K562 (cell line): Measurements from ENCODE around the gene GLB1L2. TPM values are rescaled to one million over a fixed set of nuclear protein-coding genes. Genes with fewer than 3 reads are reported as not detected.

ENCODE experiments used
- DACH1 ChIP-seq: fragments of 450-650 bp; IDR thresholded peaks from 2 replicates; pipeline ENCODE4 v1.6.1; 2018; ENCODE audit not compliant: partially characterized antibody
- MAFG ChIP-seq: fragments of 450-650 bp; conservative IDR thresholded peaks from 2 replicates; pipeline ENCODE4 v1.6.1; 2016; ENCODE audit warnings: missing genetic modification characterization, missing compliant biosample characterization
- MCM7 ChIP-seq, 2 experiments: fragments of 450-650 bp; IDR thresholded peaks; 2 replicates each; pipeline ENCODE4 v1.6.1; 2016 to 2018
- PRMT5 ChIP-seq: sonication (generic); formaldehyde crosslinking; IDR thresholded peaks from 2 replicates; pipeline ENCODE4 v1.5.0; 2020; ENCODE audit warnings: missing genetic modification reagents
- RBM25 ChIP-seq: fragments of 200-400 bp; formaldehyde crosslinking; IDR thresholded peaks from 2 replicates; pipeline ENCODE4 v1.6.1; 2018; ENCODE audit warnings: low read length, low read depth, moderate library complexity; ENCODE audit not compliant: severe bottlenecking
- RFX5 ChIP-seq: IDR thresholded peaks from 2 replicates; pipeline ENCODE4 v1.6.1; 2011; ENCODE audit warnings: low read depth, mild to moderate bottlenecking, improper control_type of control experiment, low read length
- SMC3 ChIP-seq: conservative IDR thresholded peaks from 2 replicates; pipeline ENCODE4 v1.6.1; 2011; ENCODE audit warnings: low read depth, low read length, improper control_type of control experiment; ENCODE audit not compliant: insufficient read depth
- SNIP1 ChIP-seq: fragments of 450-650 bp; IDR thresholded peaks from 2 replicates; pipeline ENCODE4 v1.7.1; 2017; ENCODE audit warnings: low read depth, mild to moderate bottlenecking
- TEAD2 ChIP-seq: fragments of 450-650 bp; IDR thresholded peaks from 2 replicates; pipeline ENCODE4 v1.6.1; 2016; ENCODE audit warnings: missing genetic modification characterization, control low read depth, missing compliant biosample characterization
- ZNF124 ChIP-seq: sonication (generic); formaldehyde crosslinking; IDR thresholded peaks from 2 replicates; pipeline ENCODE4 v1.8.1; 2022; ENCODE audit warnings: missing genetic modification reagents
- ZSCAN32 ChIP-seq: fragments of 450-650 bp; formaldehyde crosslinking; IDR thresholded peaks from 2 replicates; pipeline ENCODE4 v1.4.0; 2020; ENCODE audit warnings: mild to moderate bottlenecking, moderate library complexity
- polyA plus RNA-seq, 8 experiments: library from polyadenylated mRNA; depleted of rRNA in 4 of 8; stranded (reverse) in 5 of 8; unstranded in 3 of 8; fragments of >200 nt; fragmentation: Nextera tagmentation in 2 of 8; fragmentation: Illumina TruSeq in 1 of 8; extraction: Ambion mirVana in 2 of 8; extraction: Trizol in 1 of 8; gene quantifications; 2 replicates each; pipeline versions ENCODE4 v1.2.1 to v1.2.3, GENCODE V29; 2011 to 2014; ENCODE audit warnings: inconsistent platforms in 1 of 8, missing spikeins in 1 of 8
- total RNA-seq, 7 experiments: library from RNA; depleted of rRNA in 6 of 7; stranded (reverse); fragments of >200 nt in 6 of 7; fragmentation: Illumina TruSeq in 2 of 7; extraction: Trizol in 2 of 7; gene quantifications; 2 replicates each; pipeline versions ENCODE4 v1.2.1 to v1.2.3, GENCODE V29; 2011 to 2021; ENCODE audit warnings: low replicate concordance in 1 of 7
- TF ChIP-seq, protein P1 (sequence below), 2 experiments: fragments of 450-650 bp in 1 of 2; sonication (generic) in 1 of 2; formaldehyde crosslinking; conservative IDR thresholded peaks; 2 replicates each; pipeline versions ENCODE4 v1.4.0 to v1.8.1; 2020 to 2022; ENCODE audit warnings: mild to moderate bottlenecking in 1 of 2, missing genetic modification reagents in 1 of 2
- TF ChIP-seq, protein P2 (sequence below): fragments of 450-650 bp; IDR thresholded peaks from 2 replicates; pipeline ENCODE4 v1.6.1; 2017; ENCODE audit warnings: mild to moderate bottlenecking, moderate library complexity
- TF ChIP-seq, protein P3 (sequence below): fragments of 250-450 bp; sonication (Bioruptor Pico); IDR thresholded peaks from 2 replicates; pipeline ENCODE4 v1.5.0; 2021; ENCODE audit warnings: mild to moderate bottlenecking, moderate library complexity
- TF ChIP-seq, protein P4 (sequence below): fragments of 450-650 bp; IDR thresholded peaks from 2 replicates; pipeline ENCODE4 v1.6.1; 2018; ENCODE audit warnings: mild to moderate bottlenecking, low read depth; ENCODE audit not compliant: partially characterized antibody
- TF ChIP-seq, protein P5 (sequence below), 2 experiments: fragments of 450-650 bp; conservative IDR thresholded peaks; 2 replicates each; pipeline ENCODE4 v1.6.1; 2017; ENCODE audit warnings: mild to moderate bottlenecking in 2 of 2, moderate library complexity in 2 of 2
- TF ChIP-seq, protein P6 (sequence below): sonication (generic); formaldehyde crosslinking; IDR thresholded peaks from 2 replicates; pipeline ENCODE4 v1.8.0; 2022; ENCODE audit warnings: missing genetic modification reagents, mild to moderate bottlenecking, borderline replicate concordance

Gene GLB1L2
- total and polyA plus RNA-seq, 9 of the 15 experiments (the other 6 are each of a cell fraction or from before 2014, with no cell fraction given): 0.84 to 21.4 (median 13.8) TPM

DNA sequence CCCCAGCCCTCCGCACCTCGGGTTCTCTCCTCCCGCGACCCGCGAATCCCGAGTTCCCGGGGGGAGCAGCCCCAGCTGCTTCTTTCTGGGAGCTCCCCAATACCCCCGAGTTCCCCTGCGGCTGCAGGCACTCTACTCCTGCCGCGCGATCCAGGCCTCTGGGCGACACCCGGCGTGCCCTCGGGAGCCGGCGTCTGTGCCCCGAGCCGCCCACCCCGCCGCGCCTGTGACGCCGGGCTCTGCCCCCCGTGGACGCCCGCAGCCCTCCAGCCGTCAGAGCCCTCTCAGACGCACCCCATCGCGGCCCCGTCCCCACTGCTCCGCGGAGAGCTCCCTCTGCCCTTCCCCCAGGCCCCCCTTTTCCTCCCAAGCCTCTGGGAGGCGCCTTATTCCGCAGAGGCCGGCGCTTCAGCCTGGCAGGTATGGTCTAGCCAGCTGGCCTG, 422 bp downstream of the GLB1L2 start (continued):
- TF ChIP-seq, protein P1, sequence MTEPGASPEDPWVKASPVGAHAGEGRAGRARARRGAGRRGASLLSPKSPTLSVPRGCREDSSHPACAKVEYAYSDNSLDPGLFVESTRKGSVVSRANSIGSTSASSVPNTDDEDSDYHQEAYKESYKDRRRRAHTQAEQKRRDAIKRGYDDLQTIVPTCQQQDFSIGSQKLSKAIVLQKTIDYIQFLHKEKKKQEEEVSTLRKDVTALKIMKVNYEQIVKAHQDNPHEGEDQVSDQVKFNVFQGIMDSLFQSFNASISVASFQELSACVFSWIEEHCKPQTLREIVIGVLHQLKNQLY (CRISPR knock-in tag; conservative IDR thresholded peaks at IDR 0.05): no peak
- TF ChIP-seq, protein P2, sequence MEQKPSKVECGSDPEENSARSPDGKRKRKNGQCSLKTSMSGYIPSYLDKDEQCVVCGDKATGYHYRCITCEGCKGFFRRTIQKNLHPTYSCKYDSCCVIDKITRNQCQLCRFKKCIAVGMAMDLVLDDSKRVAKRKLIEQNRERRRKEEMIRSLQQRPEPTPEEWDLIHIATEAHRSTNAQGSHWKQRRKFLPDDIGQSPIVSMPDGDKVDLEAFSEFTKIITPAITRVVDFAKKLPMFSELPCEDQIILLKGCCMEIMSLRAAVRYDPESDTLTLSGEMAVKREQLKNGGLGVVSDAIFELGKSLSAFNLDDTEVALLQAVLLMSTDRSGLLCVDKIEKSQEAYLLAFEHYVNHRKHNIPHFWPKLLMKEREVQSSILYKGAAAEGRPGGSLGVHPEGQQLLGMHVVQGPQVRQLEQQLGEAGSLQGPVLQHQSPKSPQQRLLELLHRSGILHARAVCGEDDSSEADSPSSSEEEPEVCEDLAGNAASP: no peak
- no peak for TF ChIP-seq TEAD2
- TF ChIP-seq RBM25: no peak
- no peak for TF ChIP-seq SNIP1
- TF ChIP-seq, protein P3, sequence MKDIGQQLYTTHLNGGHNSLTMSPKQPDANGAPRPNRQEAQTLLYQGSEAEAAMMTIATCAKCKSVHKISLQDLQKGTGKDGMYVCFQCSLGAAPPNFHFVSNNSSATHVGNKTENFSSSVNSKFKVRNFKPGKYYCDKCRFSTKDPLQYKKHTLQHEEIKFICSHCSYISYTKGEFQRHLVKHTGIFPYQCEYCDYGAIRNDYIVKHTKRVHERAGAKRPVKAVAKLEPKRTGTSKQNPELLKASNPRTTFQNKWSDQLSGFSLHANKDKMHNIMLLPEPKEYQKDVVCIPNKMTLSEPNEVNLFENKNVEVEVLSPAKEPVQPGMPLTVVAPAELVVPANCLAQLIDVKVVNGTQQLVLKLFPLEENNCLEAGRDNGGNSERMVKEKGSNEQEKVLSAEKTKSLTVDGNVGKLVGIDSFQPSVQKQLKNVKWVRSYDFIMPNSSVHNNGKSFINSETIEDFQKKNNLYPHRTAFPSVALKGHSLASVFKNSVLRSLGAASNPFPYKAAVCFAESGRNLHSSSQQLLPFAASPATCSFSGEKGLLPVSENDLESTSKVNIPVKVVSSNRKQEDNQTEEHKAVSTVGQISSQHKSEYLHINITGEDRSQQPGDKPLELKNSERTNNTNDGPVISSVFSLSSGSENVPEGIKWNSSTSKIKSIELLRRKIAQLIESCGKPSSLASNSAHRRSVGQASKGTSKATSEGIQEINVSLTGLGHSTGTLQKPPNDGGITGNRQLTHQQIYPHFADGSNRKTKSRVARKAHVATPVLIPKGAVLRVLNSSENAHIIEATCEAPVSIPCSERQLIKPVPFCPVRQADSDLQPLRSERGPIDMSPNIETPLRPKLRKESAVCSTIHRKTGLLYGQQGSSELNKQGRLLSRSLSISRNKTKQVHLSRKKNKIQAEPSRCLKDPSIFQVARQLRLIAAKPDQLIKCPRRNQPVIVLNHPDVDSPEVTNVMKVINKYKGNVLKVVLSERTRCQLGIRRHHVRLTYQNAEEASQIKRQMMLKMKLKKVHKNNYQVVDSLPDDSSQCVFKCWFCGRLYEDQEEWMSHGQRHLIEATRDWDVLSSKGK: no peak
- no peak for TF ChIP-seq RFX5
- TF ChIP-seq, protein P4, sequence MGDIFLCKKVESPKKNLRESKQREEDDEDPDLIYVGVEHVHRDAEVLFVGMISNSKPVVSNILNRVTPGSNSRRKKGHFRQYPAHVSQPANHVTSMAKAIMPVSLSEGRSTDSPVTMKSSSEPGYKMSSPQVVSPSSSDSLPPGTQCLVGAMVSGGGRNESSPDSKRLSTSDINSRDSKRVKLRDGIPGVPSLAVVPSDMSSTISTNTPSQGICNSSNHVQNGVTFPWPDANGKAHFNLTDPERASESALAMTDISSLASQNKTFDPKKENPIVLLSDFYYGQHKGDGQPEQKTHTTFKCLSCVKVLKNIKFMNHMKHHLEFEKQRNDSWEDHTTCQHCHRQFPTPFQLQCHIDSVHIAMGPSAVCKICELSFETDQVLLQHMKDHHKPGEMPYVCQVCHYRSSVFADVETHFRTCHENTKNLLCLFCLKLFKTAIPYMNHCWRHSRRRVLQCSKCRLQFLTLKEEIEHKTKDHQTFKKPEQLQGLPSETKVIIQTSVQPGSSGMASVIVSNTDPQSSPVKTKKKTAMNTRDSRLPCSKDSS: no peak
- no peak for TF ChIP-seq MAFG
- TF ChIP-seq PRMT5: no peak
- TF ChIP-seq SMC3: no peak
- no peak for TF ChIP-seq ZSCAN32 (CRISPR knock-in tag)
- TF ChIP-seq, protein P5, sequence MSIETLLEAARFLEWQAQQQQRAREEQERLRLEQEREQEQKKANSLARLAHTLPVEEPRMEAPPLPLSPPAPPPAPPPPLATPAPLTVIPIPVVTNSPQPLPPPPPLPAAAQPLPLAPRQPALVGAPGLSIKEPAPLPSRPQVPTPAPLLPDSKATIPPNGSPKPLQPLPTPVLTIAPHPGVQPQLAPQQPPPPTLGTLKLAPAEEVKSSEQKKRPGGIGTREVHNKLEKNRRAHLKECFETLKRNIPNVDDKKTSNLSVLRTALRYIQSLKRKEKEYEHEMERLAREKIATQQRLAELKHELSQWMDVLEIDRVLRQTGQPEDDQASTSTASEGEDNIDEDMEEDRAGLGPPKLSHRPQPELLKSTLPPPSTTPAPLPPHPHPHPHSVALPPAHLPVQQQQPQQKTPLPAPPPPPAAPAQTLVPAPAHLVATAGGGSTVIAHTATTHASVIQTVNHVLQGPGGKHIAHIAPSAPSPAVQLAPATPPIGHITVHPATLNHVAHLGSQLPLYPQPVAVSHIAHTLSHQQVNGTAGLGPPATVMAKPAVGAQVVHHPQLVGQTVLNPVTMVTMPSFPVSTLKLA (conservative IDR thresholded peaks at IDR 0.05): peak; percentile 6 to 10; a peak in 1 of 4 replicates
- TF ChIP-seq, protein P6, sequence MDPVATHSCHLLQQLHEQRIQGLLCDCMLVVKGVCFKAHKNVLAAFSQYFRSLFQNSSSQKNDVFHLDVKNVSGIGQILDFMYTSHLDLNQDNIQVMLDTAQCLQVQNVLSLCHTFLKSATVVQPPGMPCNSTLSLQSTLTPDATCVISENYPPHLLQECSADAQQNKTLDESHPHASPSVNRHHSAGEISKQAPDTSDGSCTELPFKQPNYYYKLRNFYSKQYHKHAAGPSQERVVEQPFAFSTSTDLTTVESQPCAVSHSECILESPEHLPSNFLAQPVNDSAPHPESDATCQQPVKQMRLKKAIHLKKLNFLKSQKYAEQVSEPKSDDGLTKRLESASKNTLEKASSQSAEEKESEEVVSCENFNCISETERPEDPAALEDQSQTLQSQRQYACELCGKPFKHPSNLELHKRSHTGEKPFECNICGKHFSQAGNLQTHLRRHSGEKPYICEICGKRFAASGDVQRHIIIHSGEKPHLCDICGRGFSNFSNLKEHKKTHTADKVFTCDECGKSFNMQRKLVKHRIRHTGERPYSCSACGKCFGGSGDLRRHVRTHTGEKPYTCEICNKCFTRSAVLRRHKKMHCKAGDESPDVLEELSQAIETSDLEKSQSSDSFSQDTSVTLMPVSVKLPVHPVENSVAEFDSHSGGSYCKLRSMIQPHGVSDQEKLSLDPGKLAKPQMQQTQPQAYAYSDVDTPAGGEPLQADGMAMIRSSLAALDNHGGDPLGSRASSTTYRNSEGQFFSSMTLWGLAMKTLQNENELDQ: no peak
- no peak for TF ChIP-seq DACH1
- no peak for TF ChIP-seq MCM7 (IDR thresholded peaks at IDR 0.05)
- TF ChIP-seq ZNF124 (CRISPR knock-in tag): no peak
